ENCODE measurements around the gene MS4A4E. TPM values are rescaled to one million over a fixed set of nuclear protein-coding genes. Genes with fewer than 3 reads are reported as not detected.
"Not testable (repeated sequence)": the region's sequence is repeated elsewhere in the genome, so short reads cannot be mapped to it uniquely, and the experiment has no call there.

The MS4A4E gene
- total RNA-seq, 1 experiment from 2014 or later, result not detected

DNA sequence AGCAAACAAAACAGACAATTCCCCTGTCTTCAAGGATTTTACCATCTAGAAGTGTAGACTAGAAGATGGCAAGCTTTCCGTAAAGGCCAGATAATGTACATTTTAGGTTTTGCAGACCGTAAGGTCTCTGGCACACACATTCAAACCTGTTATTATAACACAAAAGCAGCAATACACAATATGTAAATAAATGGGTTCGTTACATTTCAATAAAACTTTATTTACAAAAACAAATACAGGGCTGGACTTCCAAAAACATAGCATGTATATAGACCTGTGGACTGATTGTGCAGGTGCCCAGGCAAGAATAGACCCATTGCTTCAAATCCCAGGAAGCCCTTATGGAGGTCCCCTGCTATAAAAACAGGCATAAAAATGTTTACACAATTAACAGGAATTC lies 33.0 kb downstream of the MS4A4E start:
- H3K4me2 ChIP-seq (ENCODE audit: low read depth, low read length, poor library complexity, severe bottlenecking), result no peak overlapping the region
- no peak overlapping the region for H3K9ac ChIP-seq (ENCODE audit: low read length)
- H3K9me3 ChIP-seq (ENCODE audit: low read length), result no peaks in the 10 kb centered on the region
- H4K20me1 ChIP-seq (ENCODE audit: insufficient read depth, low read depth, low read length), result no peaks in the 10 kb centered on the region
- peaks cover 5% of the 10 kb centered on the region for H3K4me1 ChIP-seq (ENCODE audit: low read length)
- H3K27ac ChIP-seq (ENCODE audit: low read length), result no peak overlapping the region
- no peaks in the 10 kb centered on the region for H3K36me3 ChIP-seq (ENCODE audit: insufficient read depth, low read length)
- DNase-seq, result no peak
- no peak overlapping the region for H2AFZ ChIP-seq (ENCODE audit: low read length)
- no peaks in the 10 kb centered on the region for H3K27me3 ChIP-seq (ENCODE audit: low read length)
- H3K79me2 ChIP-seq (ENCODE audit: low read length), result no peaks in the 10 kb centered on the region
- H3K4me3 ChIP-seq (ENCODE audit: low read length), result no peak overlapping the region
- H3K9me2 ChIP-seq (replicated peaks; ENCODE audit: insufficient read depth, low read length), result no peaks in the 10 kb centered on the region

DNA sequence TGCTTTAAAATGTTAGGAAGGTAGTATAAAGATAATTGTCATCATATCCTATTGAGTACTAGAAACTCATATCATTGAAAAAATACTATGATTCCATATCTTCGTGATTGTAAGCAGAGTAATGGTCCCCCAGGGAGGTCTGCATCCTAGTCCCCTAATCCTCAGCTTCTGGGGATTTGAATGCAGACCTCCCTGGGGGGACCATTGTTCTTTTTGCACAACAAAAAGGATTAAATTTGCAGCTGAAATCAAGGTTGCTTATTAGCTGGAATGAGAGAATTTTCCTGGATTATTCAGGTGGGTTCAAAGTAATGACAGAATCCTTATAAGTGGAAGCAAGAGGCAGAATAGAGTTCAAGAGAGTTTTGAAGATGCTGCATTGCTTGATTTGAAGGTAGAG lies 34.0 kb downstream of the MS4A4E start:
- Histone ChIP-seq H4K20me1 (ENCODE audit: insufficient read depth, low read depth, low read length) (no peaks in the 10 kb centered on the region), H3K4me1 (ENCODE audit: low read length) (peaks cover 5% of the 10 kb centered on the region), H3K4me2 (ENCODE audit: low read depth, low read length, poor library complexity, severe bottlenecking) (no peak overlapping the region)

DNA sequence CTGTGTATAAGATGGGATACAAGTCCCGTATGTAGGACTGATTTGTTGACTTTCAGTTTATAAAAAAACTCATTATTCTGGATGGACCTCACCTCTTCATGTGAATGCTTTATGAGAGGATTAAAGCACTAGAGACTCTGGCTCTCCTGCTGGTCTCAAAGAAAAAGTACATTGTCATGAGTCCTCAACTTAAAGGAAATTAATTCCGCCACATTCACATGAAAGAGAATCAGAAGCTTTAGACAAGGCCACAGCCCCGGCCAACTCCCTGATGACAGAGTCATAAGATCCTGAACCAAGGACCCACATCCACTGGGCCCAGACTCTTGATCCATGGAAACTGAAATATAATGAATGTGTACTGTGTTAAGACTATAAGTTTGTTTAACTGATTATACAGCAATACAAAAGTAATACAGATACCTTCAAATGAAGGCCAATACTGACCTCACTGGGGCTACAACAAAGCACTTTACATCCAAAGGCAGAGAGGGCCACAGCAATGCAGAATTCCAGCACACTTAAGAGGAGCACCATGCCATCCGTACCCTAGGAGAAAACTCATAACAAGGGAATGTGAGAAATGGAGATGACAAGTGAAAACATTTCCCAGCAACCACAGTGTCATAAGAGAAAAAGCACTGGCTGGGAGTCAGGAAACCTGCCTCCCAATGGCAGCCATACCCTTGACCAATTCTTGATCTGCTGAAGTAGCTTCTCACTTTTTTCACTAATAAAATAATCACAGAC lies 34.6 kb downstream of the MS4A4E start:
- Histone ChIP-seq H3K4me2 (ENCODE audit: low read depth, low read length, poor library complexity, severe bottlenecking) (no peak overlapping the region), H3K4me1 (ENCODE audit: low read length) (peaks cover 5% of the 10 kb centered on the region)

More for the DNA sequence above, 34.0 kb downstream of the MS4A4E start:
- Histone ChIP-seq H3K27me3 (ENCODE audit: low read length) (no peaks in the 10 kb centered on the region), H2AFZ (ENCODE audit: low read length) (no peak overlapping the region), H3K9me2 (replicated peaks; ENCODE audit: insufficient read depth, low read length) (no peaks in the 10 kb centered on the region), H3K27ac (ENCODE audit: low read length) (no peak overlapping the region), H3K4me3 (ENCODE audit: low read length) (no peak overlapping the region), H3K79me2 (ENCODE audit: low read length) (no peaks in the 10 kb centered on the region), H3K9me3 (ENCODE audit: low read length) (no peaks in the 10 kb centered on the region), H3K36me3 (ENCODE audit: insufficient read depth, low read length) (no peaks in the 10 kb centered on the region), H3K9ac (ENCODE audit: low read length) (no peak overlapping the region)
- DNase-seq, result no peak

DNA sequence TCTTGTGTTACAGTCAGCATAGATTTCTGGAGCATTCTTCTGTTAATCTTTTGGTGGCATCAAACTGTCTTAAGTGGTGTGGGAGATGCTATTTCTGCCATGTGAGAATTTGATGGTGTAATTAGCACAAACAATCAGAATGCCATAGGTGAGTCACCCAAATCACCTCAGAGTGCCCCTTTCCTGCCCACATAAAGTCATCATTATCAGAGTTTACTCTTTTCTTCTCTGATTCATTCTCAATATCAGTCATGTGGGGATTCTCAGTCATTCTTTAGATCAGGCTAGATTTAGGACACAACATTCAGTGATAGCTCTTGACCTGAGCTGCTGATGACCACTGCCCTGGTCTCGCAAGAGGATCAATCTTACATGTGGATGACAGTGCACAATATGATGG lies 36.3 kb downstream of the MS4A4E start:
- Histone ChIP-seq H3K9me3 (ENCODE audit: low read length) (no peaks in the 10 kb centered on the region), H3K27ac (ENCODE audit: low read length) (no peak overlapping the region)
- DNase-seq, result no peak

More for the DNA sequence above, 34.6 kb downstream of the MS4A4E start:
- no peak overlapping the region for H3K9ac ChIP-seq (ENCODE audit: low read length)
- H4K20me1 ChIP-seq (ENCODE audit: insufficient read depth, low read depth, low read length), result no peaks in the 10 kb centered on the region
- DNase-seq, result no peak
- H3K4me3 ChIP-seq (ENCODE audit: low read length), result no peak overlapping the region
- H3K9me3 ChIP-seq (ENCODE audit: low read length), result no peaks in the 10 kb centered on the region
- no peaks in the 10 kb centered on the region for H3K9me2 ChIP-seq (replicated peaks; ENCODE audit: insufficient read depth, low read length)
- no peak overlapping the region for H2AFZ ChIP-seq (ENCODE audit: low read length)
- no peaks in the 10 kb centered on the region for H3K27me3 ChIP-seq (ENCODE audit: low read length)
- no peaks in the 10 kb centered on the region for H3K36me3 ChIP-seq (ENCODE audit: insufficient read depth, low read length)
- H3K79me2 ChIP-seq (ENCODE audit: low read length), result no peaks in the 10 kb centered on the region
- no peak overlapping the region for H3K27ac ChIP-seq (ENCODE audit: low read length)

DNA sequence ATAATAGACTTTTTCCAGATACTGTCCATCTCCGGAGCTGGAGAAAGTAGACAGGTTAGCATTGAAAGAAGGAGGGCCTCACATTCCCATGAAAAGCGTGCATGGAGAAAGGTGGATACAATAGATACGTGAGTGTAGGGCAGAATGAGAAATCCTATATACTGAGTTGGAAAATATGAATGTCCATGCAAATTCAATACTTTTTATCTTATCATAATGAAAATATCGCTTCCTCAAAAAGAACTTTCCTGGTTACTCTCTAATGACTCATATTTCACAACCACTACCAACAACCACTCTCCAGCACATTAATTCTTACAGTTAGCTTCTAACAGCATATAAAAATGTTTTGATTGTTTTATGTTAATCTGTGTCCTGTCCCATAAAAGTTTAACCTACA lies 38.0 kb downstream of the MS4A4E start:
- no peak overlapping the region for H3K4me3 ChIP-seq (ENCODE audit: low read length)
- no peaks in the 10 kb centered on the region for H3K9me2 ChIP-seq (replicated peaks; ENCODE audit: insufficient read depth, low read length)
- H2AFZ ChIP-seq (ENCODE audit: low read length), result no peak overlapping the region
- no peak overlapping the region for H3K9ac ChIP-seq (ENCODE audit: low read length)
- DNase-seq, result no peak
- H4K20me1 ChIP-seq (ENCODE audit: insufficient read depth, low read depth, low read length), result no peaks in the 10 kb centered on the region
- no peaks in the 10 kb centered on the region for H3K4me1 ChIP-seq (ENCODE audit: low read length)
- no peaks in the 10 kb centered on the region for H3K9me3 ChIP-seq (ENCODE audit: low read length)
- H3K27ac ChIP-seq (ENCODE audit: low read length), result no peak overlapping the region
- H3K36me3 ChIP-seq (ENCODE audit: insufficient read depth, low read length), result no peaks in the 10 kb centered on the region
- H3K79me2 ChIP-seq (ENCODE audit: low read length), result no peaks in the 10 kb centered on the region
- no peaks in the 10 kb centered on the region for H3K27me3 ChIP-seq (ENCODE audit: low read length)
- H3K4me2 ChIP-seq (ENCODE audit: low read depth, low read length, poor library complexity, severe bottlenecking), result no peak overlapping the region

More for the DNA sequence above, 36.3 kb downstream of the MS4A4E start:
- H3K36me3 ChIP-seq (ENCODE audit: insufficient read depth, low read length), result no peaks in the 10 kb centered on the region
- H3K4me2 ChIP-seq (ENCODE audit: low read depth, low read length, poor library complexity, severe bottlenecking), result no peak overlapping the region
- H3K9ac ChIP-seq (ENCODE audit: low read length), result no peak overlapping the region
- no peaks in the 10 kb centered on the region for H4K20me1 ChIP-seq (ENCODE audit: insufficient read depth, low read depth, low read length)
- no peak overlapping the region for H3K4me3 ChIP-seq (ENCODE audit: low read length)
- peaks cover 5% of the 10 kb centered on the region for H3K4me1 ChIP-seq (ENCODE audit: low read length)
- H3K79me2 ChIP-seq (ENCODE audit: low read length), result no peaks in the 10 kb centered on the region
- no peaks in the 10 kb centered on the region for H3K27me3 ChIP-seq (ENCODE audit: low read length)
- H2AFZ ChIP-seq (ENCODE audit: low read length), result no peak overlapping the region
- H3K9me2 ChIP-seq (replicated peaks; ENCODE audit: insufficient read depth, low read length), result no peaks in the 10 kb centered on the region

DNA sequence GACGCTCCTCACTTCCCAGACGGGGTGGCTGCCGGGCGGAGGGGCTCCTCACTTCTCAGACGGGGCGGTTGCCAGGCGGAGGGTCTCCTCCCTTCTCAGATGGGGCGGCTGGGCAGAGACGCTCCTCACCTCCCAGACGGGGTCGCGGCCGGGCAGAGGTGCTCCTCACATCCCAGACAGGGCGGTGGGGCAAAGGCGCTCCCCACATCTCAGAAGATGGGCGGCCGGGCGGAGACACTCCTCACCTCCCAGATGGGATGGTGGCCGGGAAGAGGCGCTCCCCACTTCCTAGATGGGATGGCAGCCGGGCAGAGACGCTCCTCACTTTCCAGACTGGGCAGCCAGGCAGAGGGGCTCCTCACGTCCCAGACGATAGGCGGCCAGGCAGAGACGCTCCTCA lies 41.6 kb downstream of the MS4A4E start:
- H3K9me2 ChIP-seq (replicated peaks; ENCODE audit: insufficient read depth, low read length); H3K4me3 ChIP-seq (ENCODE audit: low read length); H3K9me3 ChIP-seq (ENCODE audit: low read length); H3K4me1 ChIP-seq (ENCODE audit: low read length); DNase-seq; H3K27me3 ChIP-seq (ENCODE audit: low read length); H4K20me1 ChIP-seq (ENCODE audit: insufficient read depth, low read depth, low read length); H3K4me2 ChIP-seq (ENCODE audit: low read depth, low read length, poor library complexity, severe bottlenecking); H2AFZ ChIP-seq (ENCODE audit: low read length); H3K36me3 ChIP-seq (ENCODE audit: insufficient read depth, low read length); H3K27ac ChIP-seq (ENCODE audit: low read length); H3K79me2 ChIP-seq (ENCODE audit: low read length); H3K9ac ChIP-seq (ENCODE audit: low read length): not testable (repeated sequence)

DNA sequence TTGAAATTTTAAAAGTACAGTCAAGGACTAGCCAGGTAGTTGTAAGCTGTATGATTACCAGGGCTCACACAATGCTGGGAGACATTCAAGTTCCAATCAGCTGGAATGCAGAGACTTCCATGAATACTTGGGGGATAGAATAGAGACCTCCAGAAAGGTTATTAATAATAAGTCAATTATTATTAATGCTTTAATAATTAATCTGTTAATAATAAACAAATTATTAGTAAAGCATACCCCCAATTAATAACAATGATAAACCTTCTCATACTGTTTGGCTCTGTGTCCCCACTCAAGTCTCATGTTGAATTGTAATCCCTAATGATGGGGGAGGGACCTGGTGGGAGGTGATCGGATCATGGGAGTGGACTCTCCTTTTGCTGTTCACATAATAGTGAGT lies 45.5 kb downstream of the MS4A4E start:
- Histone ChIP-seq H4K20me1 (ENCODE audit: insufficient read depth, low read depth, low read length) (no peaks in the 10 kb centered on the region), H2AFZ (ENCODE audit: low read length) (no peak overlapping the region), H3K4me1 (ENCODE audit: low read length) (no peaks in the 10 kb centered on the region), H3K9ac (ENCODE audit: low read length) (no peak overlapping the region), H3K79me2 (ENCODE audit: low read length) (no peaks in the 10 kb centered on the region), H3K4me3 (ENCODE audit: low read length) (no peak overlapping the region), H3K27me3 (ENCODE audit: low read length) (no peaks in the 10 kb centered on the region), H3K36me3 (ENCODE audit: insufficient read depth, low read length) (no peaks in the 10 kb centered on the region), H3K27ac (ENCODE audit: low read length) (no peak overlapping the region), H3K4me2 (ENCODE audit: low read depth, low read length, poor library complexity, severe bottlenecking) (no peak overlapping the region), H3K9me3 (ENCODE audit: low read length) (no peaks in the 10 kb centered on the region), H3K9me2 (replicated peaks; ENCODE audit: insufficient read depth, low read length) (no peaks in the 10 kb centered on the region)
- DNase-seq, result no peak

DNA sequence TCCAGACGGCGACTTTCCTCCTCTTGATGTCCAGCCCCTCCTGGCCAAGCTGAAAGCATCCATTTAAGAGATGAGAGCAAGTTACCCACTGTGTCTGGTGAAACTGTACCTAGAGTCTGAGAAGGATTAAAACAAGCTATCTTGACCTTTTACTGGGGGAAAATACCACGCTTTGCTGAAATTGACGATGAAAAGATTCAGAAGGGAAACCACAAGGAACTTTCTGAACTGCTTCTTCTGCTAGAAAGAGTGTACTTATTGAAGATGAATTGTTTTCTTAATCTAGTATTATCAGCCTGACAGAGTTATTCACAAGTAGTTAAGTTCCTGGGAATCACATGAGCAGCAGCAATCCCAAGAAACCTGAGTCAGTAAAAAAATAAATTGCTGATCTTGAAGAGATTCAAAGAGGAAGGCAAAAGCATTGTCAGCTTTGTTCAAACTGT lies 47.0 kb downstream of the MS4A4E start:
- Histone ChIP-seq H3K79me2 (ENCODE audit: low read length) (no peaks in the 10 kb centered on the region), H3K4me1 (ENCODE audit: low read length) (no peaks in the 10 kb centered on the region), H3K9me2 (replicated peaks; ENCODE audit: insufficient read depth, low read length) (no peaks in the 10 kb centered on the region), H2AFZ (ENCODE audit: low read length) (no peak overlapping the region), H3K9ac (ENCODE audit: low read length) (no peak overlapping the region), H4K20me1 (ENCODE audit: insufficient read depth, low read depth, low read length) (no peaks in the 10 kb centered on the region), H3K4me3 (ENCODE audit: low read length) (no peak overlapping the region), H3K9me3 (ENCODE audit: low read length) (no peaks in the 10 kb centered on the region), H3K27me3 (ENCODE audit: low read length) (no peaks in the 10 kb centered on the region), H3K4me2 (ENCODE audit: low read depth, low read length, poor library complexity, severe bottlenecking) (no peak overlapping the region), H3K27ac (ENCODE audit: low read length) (no peak overlapping the region), H3K36me3 (ENCODE audit: insufficient read depth, low read length) (no peaks in the 10 kb centered on the region)
- no peak for DNase-seq

All from Karpas-422 (cell line).